Epithelial cell of umbilical artery (primary cell): ENCODE measurements around the gene GXYLT2. TPM values are rescaled to one million over a fixed set of nuclear protein-coding genes. Genes with fewer than 3 reads are reported as not detected.

Experiments used
- total RNA-seq: library from RNA; depleted of rRNA; stranded (reverse); fragments of >200 nt; gene quantifications from 2 replicates; pipeline ENCODE4 v1.2.3, GENCODE V29; 2014

The GXYLT2 gene
- total RNA-seq = 0.65 and 3.0 TPM in 2 replicates

GRCh38 chr3:72887705-72888545 is at the start of gene GXYLT2:
GXYLT2 (plus strand) TSS chr3:72888046; CDS start chr3:72888234, 188 bp downstream.

GRCh38 chr3:72847751-72848702 is 39.8 kb upstream of the GXYLT2 start, which contains the start of gene SHQ1:
SHQ1 (minus strand) TSS chr3:72848445; CDS start chr3:72848340, 105 bp downstream.

GRCh38 chr3:72996473-72997333 is 108.9 kb downstream of the GXYLT2 start, which contains the start of gene PPP4R2:
PPP4R2 (plus strand) TSS chr3:72996811; CDS start chr3:72997038, 227 bp downstream.

Other genes with a start within 250 kb of the GXYLT2 start
- gene SHQ1, start 39.6 kb upstream of the GXYLT2 start, total RNA-seq = 20.1 and 22.5 TPM in 2 replicates
- 79.3 and 86.8 TPM in 2 replicates for gene PPP4R2, start 108.8 kb downstream of the GXYLT2 start, total RNA-seq
- gene EBLN2, start 173.6 kb downstream of the GXYLT2 start, total RNA-seq = 2.9 and 10.0 TPM in 2 replicates